MM.1S (cell line): ENCODE measurements around the gene CCDC88A.

ENCODE experiments used
- DNase-seq: peaks from one replicate; pipeline ENCODE4 v3.0.0-alpha.2; 2015
- H2AFZ ChIP-seq: fragments of 300-600 bp; sonication (generic); 2 replicates; pipeline ENCODE4 v1.6.0; 2016; ENCODE audit warnings: antibody characterized with exemption, low read length
- H3F3A ChIP-seq: fragments of 300-600 bp; sonication (generic); 2 replicates; pipeline ENCODE4 v1.6.1; 2016; ENCODE audit warnings: mild to moderate bottlenecking, antibody characterized with exemption, low read length, moderate library complexity, mixed read lengths; ENCODE audit not compliant: insufficient read depth
- H3K27ac ChIP-seq: fragments of 300-600 bp; sonication (generic); 2 replicates; pipeline ENCODE4 v1.5.1; 2016; ENCODE audit warnings: mild to moderate bottlenecking, low read length
- H3K27me3 ChIP-seq: fragments of 300-600 bp; sonication (generic); replicated peaks from 2 replicates; pipeline ENCODE4 v1.6.0; 2016; ENCODE audit warnings: low read length; ENCODE audit not compliant: insufficient read depth
- H3K36me3 ChIP-seq: fragments of 300-600 bp; sonication (generic); replicated peaks from 2 replicates; pipeline ENCODE4 v1.6.1; 2016; ENCODE audit warnings: mild to moderate bottlenecking, low read length, mixed read lengths; ENCODE audit not compliant: insufficient read depth
- H3K4me1 ChIP-seq: fragments of 300-600 bp; sonication (generic); 2 replicates; pipeline ENCODE4 v1.6.1; 2016; ENCODE audit warnings: low read length, mixed read lengths
- H3K4me2 ChIP-seq: fragments of 300-600 bp; sonication (generic); 2 replicates; pipeline ENCODE4 v1.6.0; 2016; ENCODE audit warnings: low read depth, low read length
- H3K4me3 ChIP-seq: fragments of 300-600 bp; sonication (generic); 2 replicates; pipeline ENCODE4 v1.5.1; 2016; ENCODE audit warnings: low read length, mixed read lengths
- H3K79me2 ChIP-seq: fragments of 300-600 bp; sonication (generic); 2 replicates; pipeline ENCODE4 v1.6.1; 2016; ENCODE audit warnings: mixed run types, low read length, mixed read lengths
- H3K9ac ChIP-seq: fragments of 300-600 bp; sonication (generic); 2 replicates; pipeline ENCODE4 v1.6.1; 2016; ENCODE audit warnings: low read length, mixed read lengths
- H3K9me2 ChIP-seq: fragments of 300-600 bp; sonication (generic); replicated peaks from 2 replicates; pipeline ENCODE4 v1.6.1; 2016; ENCODE audit warnings: mild to moderate bottlenecking, low read length, mixed read lengths; ENCODE audit not compliant: insufficient read depth
- H3K9me3 ChIP-seq: fragments of 300-600 bp; sonication (generic); replicated peaks from 2 replicates; pipeline ENCODE4 v1.6.1; 2016; ENCODE audit warnings: mild to moderate bottlenecking, low read length, mixed read lengths; ENCODE audit not compliant: insufficient read depth
- H4K20me1 ChIP-seq: fragments of 300-600 bp; sonication (generic); 2 replicates; pipeline ENCODE4 v1.6.1; 2016; ENCODE audit warnings: mild to moderate bottlenecking, low read length, moderate library complexity, mixed read lengths; ENCODE audit not compliant: insufficient read depth
- CTCF ChIP-seq: fragments of 300-600 bp; sonication (generic); IDR thresholded peaks from 2 replicates; pipeline ENCODE4 v1.5.1; 2016; ENCODE audit warnings: antibody characterized with exemption, low read length, mixed read lengths
- EZH2 ChIP-seq: fragments of 300-600 bp; sonication (generic); optimal IDR thresholded peaks from 2 replicates; pipeline ENCODE3; 2017; ENCODE audit warnings: low read depth, mild to moderate bottlenecking, antibody characterized with exemption, low read length, mixed read lengths
- EZH2phosphoT487 ChIP-seq: fragments of 300-600 bp; sonication (generic); IDR thresholded peaks from 2 replicates; pipeline ENCODE4 v1.6.1; 2018; ENCODE audit warnings: antibody characterized with exemption, low read length

The CCDC88A gene

GRCh38 chr2:55418512-55419232 is 984 bp downstream of the CCDC88A start:
- DNase-seq: no peak
- Histone ChIP-seq H3K9ac (no peak overlapping the region), H3K79me2 (no peaks in the 10 kb centered on the region), H4K20me1 (no peaks in the 10 kb centered on the region), H3K4me3 (0 out of 2 replicates have a peak overlapping the region, but pooled peaks have one; percentile 75), H3F3A (peaks cover 21% of the 10 kb centered on the region), H3K9me2 (no peaks in the 10 kb centered on the region), H3K36me3 (no peaks in the 10 kb centered on the region), H3K27ac (no peak overlapping the region), H3K4me1 (peaks cover 19% of the 10 kb centered on the region), H3K9me3 (no peaks in the 10 kb centered on the region), H3K4me2 (peak overlapping the region; percentile 78; the same call in 1 of the 2 replicates), H3K27me3 (peaks cover 27% of the 10 kb centered on the region), H2AFZ (no peak overlapping the region)
- TF ChIP-seq EZH2phosphoT487: no peak
- TF ChIP-seq EZH2: no peak
- no peak for TF ChIP-seq CTCF

GRCh38 chr2:55418072-55418471 is 1.6 kb downstream of the CCDC88A start:
- H3K9me3 ChIP-seq: no peaks in the 10 kb centered on the region
- H3K4me1 ChIP-seq: peaks cover 19% of the 10 kb centered on the region
- H3K9me2 ChIP-seq: no peaks in the 10 kb centered on the region
- peaks cover 27% of the 10 kb centered on the region for H3K27me3 ChIP-seq
- H4K20me1 ChIP-seq: no peaks in the 10 kb centered on the region
- no peak overlapping the region for H2AFZ ChIP-seq
- no peak overlapping the region for H3K9ac ChIP-seq
- H3K27ac ChIP-seq: no peak overlapping the region
- peaks cover 21% of the 10 kb centered on the region for H3F3A ChIP-seq
- no peak for TF ChIP-seq EZH2
- TF ChIP-seq CTCF: no peak
- no peaks in the 10 kb centered on the region for H3K36me3 ChIP-seq
- DNase-seq: no peak
- H3K79me2 ChIP-seq: no peaks in the 10 kb centered on the region
- no peak overlapping the region for H3K4me3 ChIP-seq
- H3K4me2 ChIP-seq: no peak overlapping the region

- H3K27ac ChIP-seq: no peak overlapping the region
These were observed 2.7 kb downstream of the CCDC88A start for GRCh38 chr2:55416786-55417568.

More at GRCh38 chr2:55416786-55417568, 2.7 kb downstream of the CCDC88A start:
- no peaks in the 10 kb centered on the region for H4K20me1 ChIP-seq
- no peaks in the 10 kb centered on the region for H3K36me3 ChIP-seq
- peaks cover 19% of the 10 kb centered on the region for H3K4me1 ChIP-seq
- peak overlapping the region; percentile 60; the same call in 1 of the 2 replicates for H3K4me2 ChIP-seq
- H3K79me2 ChIP-seq: no peaks in the 10 kb centered on the region
- H3K9me3 ChIP-seq: no peaks in the 10 kb centered on the region
- TF ChIP-seq EZH2phosphoT487 (no peak), EZH2 (no peak), CTCF (no peak)
- H3F3A ChIP-seq: peaks cover 21% of the 10 kb centered on the region
- peak overlapping the region; percentile 10; the same call in 1 of the 2 replicates for H3K4me3 ChIP-seq
- DNase-seq: no peak
- no peak overlapping the region for H2AFZ ChIP-seq
- no peak overlapping the region for H3K9ac ChIP-seq
- H3K27me3 ChIP-seq: peaks cover 27% of the 10 kb centered on the region
- H3K9me2 ChIP-seq: no peaks in the 10 kb centered on the region
